ENCODE measurements around the gene IFT172. TPM values are rescaled to one million over a fixed set of nuclear protein-coding genes. Genes with fewer than 3 reads are reported as not detected.

Gene IFT172
- total and polyA plus RNA-seq, 2 donors (not counting 1 experiment from before 2014, with no cell fraction given): 21.4 to 33.3 TPM

- Mint-ChIP-seq H3K4me1 (no peaks in the 10 kb centered on the region), H3K27me3 (peaks cover 42% of the 10 kb centered on the region)
- no peaks in the 10 kb centered on the region for H3K36me3 ChIP-seq (replicated peaks in 1 of 2; ENCODE audit: control extremely low read depth in 1 of 2, control insufficient read depth in 1 of 2, extremely low read depth in 1 of 2, insufficient read depth in 2 of 2, low read length in 1 of 2)
Observed at GRCh38 chr2:27520316-27520715, 30.8 kb upstream of the IFT172 start.

GRCh38 chr2:27518782-27519113, 29.2 kb upstream of the IFT172 start:
- no peaks in the 10 kb centered on the region for H3K9me3 Mint-ChIP-seq (ENCODE audit: insufficient read depth)
- no peak for DNase-seq
- no peak for TF ChIP-seq EZH2 (IDR thresholded peaks at IDR 0.05; ENCODE audit: borderline replicate concordance, insufficient read depth, low read depth, low read length, poor library complexity, severe bottlenecking)
- TF ChIP-seq CTCF (IDR thresholded peaks at IDR 0.05): no peak
- Histone ChIP-seq H3K9ac (ENCODE audit: low read length) (no peak overlapping the region), H4K20me1 (ENCODE audit: control insufficient read depth, insufficient read depth, low read length, poor library complexity, severe bottlenecking) (no peaks in the 10 kb centered on the region), H3K36me3 (replicated peaks in 1 of 2; ENCODE audit: control extremely low read depth in 1 of 2, control insufficient read depth in 1 of 2, extremely low read depth in 1 of 2, insufficient read depth in 2 of 2, low read length in 1 of 2) (no peaks in the 10 kb centered on the region), H3K4me3 (ENCODE audit: control extremely low read depth in 1 of 5, extremely low read depth in 1 of 5, insufficient read depth in 1 of 5, low read depth in 2 of 5, low read length in 4 of 5) (no peak overlapping the region), H3K9me3 (ENCODE audit: control extremely low read depth in 1 of 3, control insufficient read depth in 2 of 3, insufficient read depth in 1 of 3, low read length in 2 of 3) (no peaks in the 10 kb centered on the region), H2AFZ (ENCODE audit: insufficient read depth, low read depth, low read length, poor library complexity, severe bottlenecking) (no peak overlapping the region), H3K79me2 (ENCODE audit: control insufficient read depth, insufficient read depth, low read length) (no peaks in the 10 kb centered on the region), H3K4me1 (ENCODE audit: control insufficient read depth in 2 of 2, insufficient read depth in 2 of 2, low read length in 2 of 2) (no peaks in the 10 kb centered on the region), H3K4me2 (replicated peaks; ENCODE audit: low read depth, low read length, poor library complexity, severe bottlenecking) (no peak overlapping the region), H3K27me3 (replicated peaks in 1 of 4; ENCODE audit: control extremely low read depth in 1 of 4, control insufficient read depth in 3 of 4, insufficient read depth in 4 of 4, low read length in 3 of 4) (peaks cover 0 to 14% (median 0%) of the 10 kb centered on the region in 4 experiments), H3K27ac (ENCODE audit: low read length in 2 of 2) (no peak overlapping the region)
- no peak for ATAC-seq (ENCODE audit: low read depth)
- ChIA-PET CTCF (no interaction called here), POLR2A (no interaction called here)
- intact Hi-C loops (cut with micrococcal nuclease): no loop called here
- 93% methylated on average over 3 of the region's 4 CpGs for WGBS (ENCODE audit: insufficient coverage)
- peaks cover 32% of the 10 kb centered on the region for H3K27me3 Mint-ChIP-seq
- H3K27ac Mint-ChIP-seq: no peak overlapping the region
- H3K4me1 Mint-ChIP-seq: no peaks in the 10 kb centered on the region
- H3K4me3 Mint-ChIP-seq: no peak overlapping the region

More at GRCh38 chr2:27520316-27520715, 30.8 kb upstream of the IFT172 start:
- DNase-seq (no peak), ATAC-seq (ENCODE audit: low read depth) (no peak)
- Histone ChIP-seq H3K27me3 (replicated peaks in 1 of 4; ENCODE audit: control extremely low read depth in 1 of 4, control insufficient read depth in 3 of 4, insufficient read depth in 4 of 4, low read length in 3 of 4) (peaks cover 0 to 16% (median 4%) of the 10 kb centered on the region in 4 experiments), H2AFZ (ENCODE audit: insufficient read depth, low read depth, low read length, poor library complexity, severe bottlenecking) (no peak overlapping the region), H3K4me3 (ENCODE audit: control extremely low read depth in 1 of 5, extremely low read depth in 1 of 5, insufficient read depth in 1 of 5, low read depth in 2 of 5, low read length in 4 of 5) (no peak overlapping the region), H3K9me3 (ENCODE audit: control extremely low read depth in 1 of 3, control insufficient read depth in 2 of 3, insufficient read depth in 1 of 3, low read length in 2 of 3) (no peaks in the 10 kb centered on the region), H3K4me2 (replicated peaks; ENCODE audit: low read depth, low read length, poor library complexity, severe bottlenecking) (no peak overlapping the region), H3K9ac (ENCODE audit: low read length) (no peak overlapping the region), H3K27ac (ENCODE audit: low read length in 2 of 2) (no peak overlapping the region), H3K4me1 (ENCODE audit: control insufficient read depth in 2 of 2, insufficient read depth in 2 of 2, low read length in 2 of 2) (no peaks in the 10 kb centered on the region), H4K20me1 (ENCODE audit: control insufficient read depth, insufficient read depth, low read length, poor library complexity, severe bottlenecking) (no peaks in the 10 kb centered on the region), H3K79me2 (ENCODE audit: control insufficient read depth, insufficient read depth, low read length) (no peaks in the 10 kb centered on the region)
- Mint-ChIP-seq H3K27ac (no peak overlapping the region), H3K4me3 (no peak overlapping the region), H3K9me3 (ENCODE audit: insufficient read depth) (no peaks in the 10 kb centered on the region)
- WGBS (ENCODE audit: insufficient coverage): 100% methylated on average over 2 of the region's 2 CpGs
- intact Hi-C loops (cut with micrococcal nuclease): no loop called here
- POLR2A ChIA-PET: no interaction called here
- CTCF ChIA-PET: no interaction called here
- TF ChIP-seq CTCF (IDR thresholded peaks at IDR 0.05) (no peak), EZH2 (IDR thresholded peaks at IDR 0.05; ENCODE audit: borderline replicate concordance, insufficient read depth, low read depth, low read length, poor library complexity, severe bottlenecking) (no peak)

Data from B cell (primary cell).